HG02840 (cell line): ENCODE data around the gene CCDC27.

Experiments
- ATAC-seq: cut with Tn5 transposase; IDR thresholded peaks from one replicate; pipeline ENCODE4 v1.9.1; 2021; ENCODE audit warnings: mild to moderate bottlenecking, moderate library complexity, moderate number of reproducible peaks; ENCODE audit not compliant: unreplicated experiment, low FRiP score

CCDC27 gene

GRCh38 chr1:3752400-3752945 lies at the start of gene CCDC27:
TSS of gene CCDC27 (plus strand) at chr1:3752450. CDS start at chr1:3752482, 32 bp downstream.
- no peak for ATAC-seq

DNA sequence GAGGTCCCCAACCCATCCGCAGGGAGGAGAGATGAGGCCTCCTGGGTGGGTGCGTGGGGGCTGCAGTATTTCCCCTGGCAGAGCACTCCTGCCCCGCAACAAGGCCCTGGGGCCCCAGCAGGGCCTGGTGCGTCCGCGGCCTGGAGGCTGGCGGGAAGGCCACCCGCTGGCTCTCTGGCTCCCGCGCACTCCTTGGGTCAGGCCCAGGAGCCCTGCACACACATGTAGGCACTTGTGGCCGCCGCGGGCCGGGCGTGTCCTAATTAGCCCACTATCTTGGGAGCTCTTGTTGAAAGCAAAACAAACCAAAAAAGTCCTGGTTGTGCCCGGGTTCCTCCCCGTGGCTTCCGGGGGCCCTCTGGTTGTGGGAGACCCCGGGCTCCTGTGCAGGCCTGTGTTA lies 49.7 kb upstream of the CCDC27 start:
- no peak for ATAC-seq

DNA sequence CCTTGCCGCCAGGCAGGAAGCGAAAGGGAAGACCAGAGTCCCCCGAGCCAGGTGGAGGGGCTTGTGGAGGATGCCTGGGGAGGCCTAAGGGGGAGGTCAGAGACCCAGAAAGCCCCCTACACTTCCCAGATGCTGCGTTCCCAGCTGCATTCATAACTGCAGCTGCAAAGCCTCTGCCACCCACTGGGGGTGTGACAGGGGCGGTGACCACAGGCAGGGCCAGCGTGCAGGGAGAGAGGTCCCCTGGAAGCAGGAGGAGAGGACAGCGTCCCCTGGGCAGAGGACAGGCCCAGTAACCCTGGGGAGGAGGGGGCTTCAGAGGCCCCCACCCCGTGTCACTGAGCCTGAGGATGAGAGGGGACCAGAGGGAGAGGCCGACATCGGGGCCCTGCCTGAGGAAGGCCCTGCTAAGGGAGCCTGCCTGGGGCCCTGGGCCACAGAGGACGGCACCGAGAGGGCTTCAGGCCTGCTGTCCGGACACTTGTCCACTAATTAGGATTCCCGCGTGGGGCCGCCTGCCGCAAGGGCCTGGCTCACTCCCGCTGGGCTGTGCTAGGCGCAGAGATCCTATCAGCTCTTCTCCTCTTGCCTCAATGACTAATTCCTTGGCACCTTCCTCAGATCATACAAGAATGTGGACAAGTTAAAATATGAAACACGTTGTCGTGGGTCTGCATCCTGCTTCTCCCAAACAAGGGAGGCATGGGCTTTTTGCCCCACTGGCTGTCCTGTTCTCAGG lies 49.1 kb upstream of the CCDC27 start:
- no peak for ATAC-seq

DNA sequence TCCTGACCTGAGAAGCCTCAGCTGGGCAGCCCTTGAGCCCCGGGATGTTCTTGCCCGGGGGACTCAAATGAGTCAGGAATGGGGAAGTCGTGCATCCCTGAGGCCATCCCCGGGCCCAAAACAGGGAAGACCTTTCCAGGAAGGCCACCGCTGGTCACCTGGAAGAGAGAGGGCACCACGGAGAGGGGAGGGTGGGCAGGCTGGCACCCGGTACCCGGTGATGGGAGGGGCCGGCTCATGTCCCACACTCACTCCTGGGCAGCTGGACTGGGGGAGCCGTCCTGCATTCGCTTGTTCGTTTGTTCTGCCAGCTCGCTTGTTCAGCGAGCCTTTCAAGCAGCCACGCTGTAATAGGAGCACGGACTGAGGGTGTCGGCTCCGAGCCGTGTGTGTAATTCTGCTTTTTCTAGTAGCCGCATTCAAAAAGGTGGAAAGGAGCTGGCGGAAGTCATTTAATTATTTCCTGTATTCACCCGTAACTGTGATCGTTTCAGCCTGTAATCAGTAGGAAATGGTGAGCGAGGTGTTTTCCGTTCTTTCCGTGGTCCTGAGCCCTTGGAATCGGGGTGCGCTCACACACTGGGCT lies 48.4 kb upstream of the CCDC27 start:
- ATAC-seq, result no peak

GRCh38 chr1:3705341-3705950 lies 46.8 kb upstream of the CCDC27 start:
- no peak for ATAC-seq

DNA sequence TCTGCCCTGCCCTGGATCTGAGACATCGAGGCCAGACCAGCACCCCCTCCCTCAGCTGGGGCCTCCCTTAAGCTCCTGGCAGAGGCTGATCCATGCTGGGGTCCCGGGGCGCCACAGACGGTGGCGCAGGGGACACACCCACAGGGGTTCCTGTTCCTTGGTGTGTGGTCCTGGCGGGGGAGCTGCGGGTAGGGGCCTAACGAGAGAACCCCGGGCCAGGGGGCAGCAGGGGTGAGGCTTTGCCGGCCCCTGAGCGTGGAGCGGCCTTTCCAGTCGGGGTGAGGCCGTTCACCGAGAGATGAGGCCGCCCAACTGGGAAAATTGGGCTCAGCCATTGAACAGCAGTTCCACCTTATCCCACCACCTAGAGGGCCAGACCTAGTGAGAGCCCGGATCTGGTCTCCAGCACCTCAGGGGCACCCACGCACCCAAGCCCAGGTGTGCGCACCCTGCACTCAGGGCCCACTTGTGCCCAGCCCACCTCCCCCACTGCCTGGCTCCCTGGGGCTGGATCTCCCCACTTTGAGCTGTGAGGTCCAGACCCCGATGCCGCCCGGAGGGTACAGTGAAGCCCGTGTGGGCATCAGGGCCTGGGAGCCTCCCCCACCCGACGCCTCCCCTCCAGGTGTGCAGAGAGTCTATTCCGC lies 45.5 kb upstream of the CCDC27 start:
- ATAC-seq, result no peak

DNA sequence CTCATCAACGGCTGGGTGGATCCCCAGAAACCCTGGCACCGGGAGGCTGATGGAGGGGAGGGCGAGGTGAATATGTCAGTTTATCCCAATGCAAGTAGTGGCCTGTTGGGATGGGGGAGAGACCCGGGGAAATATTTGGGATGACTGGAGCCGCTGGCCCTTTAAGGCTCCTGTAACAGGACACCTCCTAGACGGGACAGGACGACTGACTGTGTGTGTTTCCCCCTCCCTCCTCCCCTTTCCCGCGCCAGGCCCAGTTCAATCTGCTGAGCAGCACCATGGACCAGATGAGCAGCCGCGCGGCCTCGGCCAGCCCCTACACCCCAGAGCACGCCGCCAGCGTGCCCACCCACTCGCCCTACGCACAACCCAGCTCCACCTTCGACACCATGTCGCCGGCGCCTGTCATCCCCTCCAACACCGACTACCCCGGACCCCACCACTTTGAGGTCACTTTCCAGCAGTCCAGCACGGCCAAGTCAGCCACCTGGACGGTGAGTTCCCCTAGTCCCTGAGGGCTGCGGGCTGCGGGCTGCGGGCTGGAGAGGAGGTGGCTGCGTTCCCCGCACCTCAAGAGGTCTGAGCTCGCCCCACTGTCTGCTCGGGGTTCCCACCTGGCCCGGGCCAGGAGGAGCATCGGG lies 44.8 kb upstream of the CCDC27 start:
- ATAC-seq, result no peak

DNA sequence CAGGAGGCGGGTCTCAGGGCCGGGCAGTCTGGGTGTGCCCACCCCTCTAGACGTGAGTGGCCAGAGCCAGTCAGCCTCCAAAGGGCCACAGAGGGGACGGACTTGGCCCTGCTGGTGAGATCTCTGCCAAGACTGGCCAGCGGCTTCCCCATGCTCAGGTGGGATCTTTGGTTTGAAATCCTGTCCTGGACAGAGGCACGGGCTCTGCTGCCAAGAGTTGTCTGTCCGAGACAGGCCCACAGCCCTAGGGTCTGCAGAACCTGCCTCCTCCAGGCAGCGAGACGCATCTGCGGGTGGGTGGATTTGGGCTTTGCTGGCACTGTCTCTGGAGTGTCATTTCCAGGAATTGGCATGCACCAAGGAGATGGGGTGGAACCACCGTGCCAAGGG lies 44.3 kb upstream of the CCDC27 start:
- ATAC-seq, result no peak

- ATAC-seq, result no peak
These were observed 43.5 kb upstream of the CCDC27 start for GRCh38 chr1:3708791-3709190.

- ATAC-seq, result no peak
These were observed 42.0 kb upstream of the CCDC27 start for GRCh38 chr1:3710251-3710650.

- no peak for ATAC-seq
These were observed 40.9 kb upstream of the CCDC27 start for GRCh38 chr1:3711381-3711779.

DNA sequence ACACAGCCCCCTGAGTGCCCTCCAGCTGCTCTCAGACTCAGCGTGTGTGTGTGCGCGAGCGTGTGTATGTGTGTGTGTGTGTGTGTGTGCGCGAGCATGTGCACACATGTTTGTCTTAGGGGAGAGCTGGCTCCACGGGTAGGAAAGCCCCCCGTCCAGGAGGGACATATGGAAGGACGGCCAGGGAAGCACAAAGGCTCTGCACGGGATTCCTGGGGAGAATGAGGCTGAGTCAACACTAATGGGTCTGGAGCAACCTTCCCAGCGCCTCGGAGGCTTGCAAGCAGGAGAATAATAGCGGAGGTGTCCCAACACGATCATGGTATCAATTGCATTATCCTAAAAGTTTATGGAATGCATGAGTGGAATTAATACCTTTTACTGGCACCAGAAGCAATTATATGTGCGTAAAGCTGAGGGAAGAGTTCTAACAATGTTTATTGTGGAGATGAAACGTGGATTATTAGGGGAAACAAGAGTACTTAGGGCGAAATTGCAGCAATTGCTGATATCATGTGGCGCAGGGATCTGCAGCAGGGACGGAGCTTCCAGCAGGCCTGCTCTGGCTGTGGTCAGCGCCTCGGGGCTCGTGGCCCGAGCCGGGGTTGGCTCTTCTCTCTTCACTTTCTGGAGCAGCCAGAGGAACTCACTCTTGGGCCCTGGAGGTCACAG lies 40.3 kb upstream of the CCDC27 start:
- no peak for ATAC-seq

GRCh38 chr1:3712573-3713535 lies 39.4 kb upstream of the CCDC27 start:
- no peak for ATAC-seq

DNA sequence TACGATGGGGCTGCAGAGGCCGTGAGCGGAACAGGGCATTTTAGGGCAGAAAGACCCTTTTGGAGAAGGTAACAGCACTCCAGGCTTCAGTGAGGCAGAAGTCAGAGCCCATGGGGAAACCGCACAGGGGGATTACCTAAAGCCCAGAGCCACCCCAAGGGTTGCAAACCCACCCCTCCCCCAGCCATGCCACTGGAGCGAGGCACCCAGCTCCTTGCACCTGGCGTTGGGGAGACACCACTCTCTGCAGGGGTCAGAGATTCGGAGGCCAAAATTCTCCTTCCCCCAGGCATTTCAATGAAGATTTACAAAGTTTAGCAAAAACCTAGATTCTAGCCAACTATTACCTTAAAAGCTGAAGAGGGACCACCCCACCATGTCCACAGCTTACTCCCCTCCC lies 38.4 kb upstream of the CCDC27 start:
- no peak for ATAC-seq

DNA sequence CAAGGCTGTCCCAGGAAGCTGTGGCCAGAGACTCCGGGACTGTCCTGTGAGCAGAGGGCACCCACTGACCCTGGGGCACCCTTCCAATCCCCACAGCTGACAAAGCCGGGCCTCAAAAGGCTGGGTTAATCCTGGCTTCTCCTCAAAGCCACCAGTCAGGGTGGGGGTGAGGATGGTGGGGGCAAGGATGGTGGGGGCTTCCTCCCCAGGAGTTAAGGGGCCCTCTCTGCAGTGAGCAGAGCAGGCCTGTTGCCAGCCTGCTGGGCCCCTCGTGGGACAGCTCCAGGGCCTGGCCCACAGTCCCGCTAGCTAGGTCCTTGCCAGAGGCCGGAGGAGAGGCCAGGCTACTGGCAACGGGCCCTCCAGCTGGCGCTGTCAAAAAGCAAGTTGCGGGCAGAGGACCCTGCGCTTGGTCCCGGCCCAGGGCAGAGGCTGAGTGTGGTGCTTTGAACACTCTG lies 37.9 kb upstream of the CCDC27 start:
- no peak for ATAC-seq

DNA sequence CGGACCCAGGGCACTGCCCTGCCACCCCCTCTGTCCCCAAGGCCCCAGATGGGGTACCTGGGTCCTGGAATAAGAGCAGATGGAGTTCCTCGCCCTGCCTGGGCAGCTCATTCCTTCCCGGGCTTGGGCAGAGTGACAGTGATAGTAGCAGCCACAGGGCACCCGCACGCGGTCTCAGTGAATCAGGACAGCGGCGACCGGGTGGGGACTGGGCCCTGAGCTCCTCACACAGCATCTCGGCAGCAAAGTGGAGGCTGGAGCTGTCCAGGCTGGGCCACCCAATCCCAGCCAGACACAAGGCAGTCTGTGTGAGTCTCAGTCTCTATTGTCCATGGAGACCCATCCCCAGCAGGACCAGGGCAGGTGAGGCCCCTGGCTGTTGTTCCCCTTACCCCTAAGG lies 37.4 kb upstream of the CCDC27 start:
- no peak for ATAC-seq

DNA sequence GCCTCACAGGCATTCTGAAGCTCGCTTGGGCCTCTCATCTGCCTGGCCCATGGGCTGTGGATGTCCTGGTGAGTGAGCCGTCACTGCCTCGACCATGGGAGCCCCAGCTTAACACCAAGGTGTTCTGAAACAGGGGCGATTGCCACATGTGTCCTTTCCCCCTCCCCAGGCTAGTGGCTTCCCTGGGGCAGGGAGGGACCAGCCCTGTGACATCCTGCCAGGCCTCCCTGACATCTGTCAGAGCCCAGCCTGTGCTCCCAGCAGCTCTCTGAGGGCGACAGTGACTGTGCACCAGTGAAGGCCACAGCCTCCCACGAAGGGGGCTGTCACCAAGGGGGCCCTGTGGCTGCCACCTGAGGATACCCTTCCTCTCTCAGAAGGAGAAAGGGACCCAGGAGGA lies 35.9 kb upstream of the CCDC27 start:
- ATAC-seq, result no peak

DNA sequence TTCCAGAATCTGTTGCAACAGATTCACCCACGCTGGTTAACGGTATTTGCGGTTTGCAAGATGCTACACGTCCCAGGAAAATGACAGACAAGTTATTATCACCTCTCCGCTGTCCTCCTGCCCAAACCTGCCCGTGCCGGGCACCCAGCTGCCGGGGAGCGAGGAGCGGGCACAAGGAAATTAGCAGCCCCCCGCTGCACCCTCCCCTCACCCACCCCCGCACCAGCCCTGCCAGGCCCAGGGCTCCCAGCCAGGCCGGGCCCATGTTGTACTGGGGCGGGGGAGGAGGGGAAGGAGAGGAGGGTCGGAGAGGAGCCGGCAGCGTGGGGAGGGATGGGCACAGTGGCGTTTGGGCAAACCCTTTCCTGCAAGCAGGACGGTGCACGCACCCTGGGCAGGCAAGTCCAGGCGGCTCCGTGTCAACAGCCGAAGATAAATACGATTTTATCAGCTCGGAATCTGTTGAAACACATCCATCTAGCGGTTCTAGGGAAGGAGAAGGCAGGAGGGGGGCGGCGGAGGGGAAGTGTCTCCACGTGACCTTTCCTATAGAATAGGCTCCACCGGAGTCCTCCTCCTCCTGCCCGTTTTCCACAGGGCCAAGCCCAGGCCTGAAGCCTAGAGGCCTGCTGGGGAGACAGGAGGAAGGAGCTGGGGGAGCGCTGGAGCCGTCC lies 35.1 kb upstream of the CCDC27 start:
- ATAC-seq, result no peak
